ENCODE measurements around the gene HABP4. TPM values are rescaled to one million over a fixed set of nuclear protein-coding genes. Genes with fewer than 3 reads are reported as not detected.

Gene HABP4
- total and polyA plus RNA-seq, 10 of the 15 experiments (the other 5 are each of a cell fraction or from before 2014, with no cell fraction given) = 1.6 to 15.4 (median 11.6) TPM

DNA sequence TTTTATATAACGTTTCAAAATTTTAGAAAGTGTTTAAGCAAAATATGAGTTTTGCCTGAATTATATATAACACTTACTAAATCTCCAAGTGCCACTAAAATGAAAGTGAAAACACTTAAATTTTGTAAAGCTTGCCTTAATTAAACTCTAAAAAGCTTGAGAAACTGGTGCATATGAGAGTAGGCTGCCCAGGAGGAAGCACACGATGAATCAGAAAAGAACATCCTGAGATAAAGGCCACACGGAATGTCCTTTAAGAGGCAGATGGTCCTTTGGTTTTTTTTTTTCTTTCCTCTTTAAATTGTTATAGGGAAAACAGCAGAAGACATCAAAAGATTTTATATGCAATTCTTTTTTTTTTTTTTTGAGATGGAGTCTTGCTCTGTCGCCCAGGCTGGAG is 60.3 kb downstream of the HABP4 start:
- H3K79me2 ChIP-seq (ENCODE audit: control insufficient read depth, insufficient read depth, low read length) = no peaks in the 10 kb centered on the region
- DNase-seq (ENCODE audit: low read depth, low spot score) (no peak), ATAC-seq (no peak; the same call in 2 of the 3 replicates), FAIRE-seq (no peak)
- H3K36me3 ChIP-seq (ENCODE audit: control insufficient read depth in 2 of 2, insufficient read depth in 2 of 2, low read length in 1 of 2) = no peaks in the 10 kb centered on the region
- ChIA-PET CTCF (interaction anchor here (1.7 to 1.9 kb wide), 2 partner anchors 182 to 193 kb away, joined by 4 read pairs; no protein-coding TSS in a partner anchor), POLR2A (no interaction called here), SMC1A (ENCODE audit: uncharacterized antibody, unreplicated experiment) (interaction anchor here (0.5 to 2.1 kb wide), 3 partner anchors 27 to 186 kb away, joined by 3 to 5 read pairs (median 4); no protein-coding TSS in a partner anchor), RAD21 (ENCODE audit: unreplicated experiment) (interaction anchor here (1.1 kb wide), 1 partner anchor 68 kb away, joined by 4 read pairs; no protein-coding TSS in a partner anchor)
- no peak overlapping the region for H2AFZ ChIP-seq (ENCODE audit: control insufficient read depth, low read depth, low read length)
- WGBS (ENCODE audit: insufficient coverage, insufficient replicate concordance, low lambda C conversion rate, missing lambda C conversion rate) = 25% methylated on average over 3 of the region's 4 CpGs
- no peaks in the 10 kb centered on the region; a peak in 1 of 4 replicates for H3K27me3 ChIP-seq (replicated peaks in 1 of 2; ENCODE audit: control insufficient read depth in 2 of 2, insufficient read depth in 2 of 2, low read length in 1 of 2)
- H3K4me1 ChIP-seq (ENCODE audit: control insufficient read depth, insufficient read depth, low read length) = no peaks in the 10 kb centered on the region
- no TSS peak for BruUV-seq (replicated peaks)
- in situ Hi-C loops (cut with MboI) (no loop called here), intact Hi-C loops (cut with micrococcal nuclease; ENCODE audit: unreplicated experiment) (no loop called here)
- H3K9ac ChIP-seq (ENCODE audit: control insufficient read depth, insufficient read depth, low read length) = no peak overlapping the region
- no peaks in the 10 kb centered on the region for H4K20me1 ChIP-seq (ENCODE audit: control insufficient read depth, insufficient read depth)
- no peaks in the 10 kb centered on the region for H3K9me3 ChIP-seq (replicated peaks; ENCODE audit: control insufficient read depth, insufficient read depth, low read length)
- no peak overlapping the region for H3K27ac ChIP-seq (ENCODE audit: control insufficient read depth, insufficient read depth)
- no peak overlapping the region for H3K4me2 ChIP-seq (ENCODE audit: control insufficient read depth, insufficient read depth)
- H3K4me3 ChIP-seq = no peak overlapping the region
- TF ChIP-seq, protein P1, sequence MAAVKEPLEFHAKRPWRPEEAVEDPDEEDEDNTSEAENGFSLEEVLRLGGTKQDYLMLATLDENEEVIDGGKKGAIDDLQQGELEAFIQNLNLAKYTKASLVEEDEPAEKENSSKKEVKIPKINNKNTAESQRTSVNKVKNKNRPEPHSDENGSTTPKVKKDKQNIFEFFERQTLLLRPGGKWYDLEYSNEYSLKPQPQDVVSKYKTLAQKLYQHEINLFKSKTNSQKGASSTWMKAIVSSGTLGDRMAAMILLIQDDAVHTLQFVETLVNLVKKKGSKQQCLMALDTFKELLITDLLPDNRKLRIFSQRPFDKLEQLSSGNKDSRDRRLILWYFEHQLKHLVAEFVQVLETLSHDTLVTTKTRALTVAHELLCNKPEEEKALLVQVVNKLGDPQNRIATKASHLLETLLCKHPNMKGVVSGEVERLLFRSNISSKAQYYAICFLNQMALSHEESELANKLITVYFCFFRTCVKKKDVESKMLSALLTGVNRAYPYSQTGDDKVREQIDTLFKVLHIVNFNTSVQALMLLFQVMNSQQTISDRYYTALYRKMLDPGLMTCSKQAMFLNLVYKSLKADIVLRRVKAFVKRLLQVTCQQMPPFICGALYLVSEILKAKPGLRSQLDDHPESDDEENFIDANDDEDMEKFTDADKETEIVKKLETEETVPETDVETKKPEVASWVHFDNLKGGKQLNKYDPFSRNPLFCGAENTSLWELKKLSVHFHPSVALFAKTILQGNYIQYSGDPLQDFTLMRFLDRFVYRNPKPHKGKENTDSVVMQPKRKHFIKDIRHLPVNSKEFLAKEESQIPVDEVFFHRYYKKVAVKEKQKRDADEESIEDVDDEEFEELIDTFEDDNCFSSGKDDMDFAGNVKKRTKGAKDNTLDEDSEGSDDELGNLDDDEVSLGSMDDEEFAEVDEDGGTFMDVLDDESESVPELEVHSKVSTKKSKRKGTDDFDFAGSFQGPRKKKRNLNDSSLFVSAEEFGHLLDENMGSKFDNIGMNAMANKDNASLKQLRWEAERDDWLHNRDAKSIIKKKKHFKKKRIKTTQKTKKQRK (IDR thresholded peaks at IDR 0.05; ENCODE audit: low read depth, low read length) = no peak
- TF ChIP-seq TCF7 (IDR thresholded peaks at IDR 0.05; ENCODE audit: borderline replicate concordance) (no peak), CBX5 (IDR thresholded peaks at IDR 0.05; ENCODE audit: low read depth) (no peak), POU2F2 (IDR thresholded peaks at IDR 0.05; ENCODE audit: borderline replicate concordance, low read depth, low read length) (no peak), YY1 (IDR thresholded peaks at IDR 0.05; ENCODE audit: low read depth, low read length) (no peak), NR2C2 (IDR thresholded peaks at IDR 0.05; ENCODE audit: borderline replicate concordance, control insufficient read depth, insufficient read length, low read depth) (no peak), CREM (IDR thresholded peaks at IDR 0.05; ENCODE audit: low read depth) (no peak), HDGF (IDR thresholded peaks at IDR 0.05) (no peak), PAX8 (IDR thresholded peaks at IDR 0.05) (no peak)
- TF ChIP-seq, protein P2, sequence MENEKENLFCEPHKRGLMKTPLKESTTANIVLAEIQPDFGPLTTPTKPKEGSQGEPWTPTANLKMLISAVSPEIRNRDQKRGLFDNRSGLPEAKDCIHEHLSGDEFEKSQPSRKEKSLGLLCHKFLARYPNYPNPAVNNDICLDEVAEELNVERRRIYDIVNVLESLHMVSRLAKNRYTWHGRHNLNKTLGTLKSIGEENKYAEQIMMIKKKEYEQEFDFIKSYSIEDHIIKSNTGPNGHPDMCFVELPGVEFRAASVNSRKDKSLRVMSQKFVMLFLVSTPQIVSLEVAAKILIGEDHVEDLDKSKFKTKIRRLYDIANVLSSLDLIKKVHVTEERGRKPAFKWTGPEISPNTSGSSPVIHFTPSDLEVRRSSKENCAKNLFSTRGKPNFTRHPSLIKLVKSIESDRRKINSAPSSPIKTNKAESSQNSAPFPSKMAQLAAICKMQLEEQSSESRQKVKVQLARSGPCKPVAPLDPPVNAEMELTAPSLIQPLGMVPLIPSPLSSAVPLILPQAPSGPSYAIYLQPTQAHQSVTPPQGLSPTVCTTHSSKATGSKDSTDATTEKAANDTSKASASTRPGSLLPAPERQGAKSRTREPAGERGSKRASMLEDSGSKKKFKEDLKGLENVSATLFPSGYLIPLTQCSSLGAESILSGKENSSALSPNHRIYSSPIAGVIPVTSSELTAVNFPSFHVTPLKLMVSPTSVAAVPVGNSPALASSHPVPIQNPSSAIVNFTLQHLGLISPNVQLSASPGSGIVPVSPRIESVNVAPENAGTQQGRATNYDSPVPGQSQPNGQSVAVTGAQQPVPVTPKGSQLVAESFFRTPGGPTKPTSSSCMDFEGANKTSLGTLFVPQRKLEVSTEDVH (IDR thresholded peaks at IDR 0.05; ENCODE audit: low read depth, partially characterized antibody) = no peak
- TF ChIP-seq, protein P3, sequence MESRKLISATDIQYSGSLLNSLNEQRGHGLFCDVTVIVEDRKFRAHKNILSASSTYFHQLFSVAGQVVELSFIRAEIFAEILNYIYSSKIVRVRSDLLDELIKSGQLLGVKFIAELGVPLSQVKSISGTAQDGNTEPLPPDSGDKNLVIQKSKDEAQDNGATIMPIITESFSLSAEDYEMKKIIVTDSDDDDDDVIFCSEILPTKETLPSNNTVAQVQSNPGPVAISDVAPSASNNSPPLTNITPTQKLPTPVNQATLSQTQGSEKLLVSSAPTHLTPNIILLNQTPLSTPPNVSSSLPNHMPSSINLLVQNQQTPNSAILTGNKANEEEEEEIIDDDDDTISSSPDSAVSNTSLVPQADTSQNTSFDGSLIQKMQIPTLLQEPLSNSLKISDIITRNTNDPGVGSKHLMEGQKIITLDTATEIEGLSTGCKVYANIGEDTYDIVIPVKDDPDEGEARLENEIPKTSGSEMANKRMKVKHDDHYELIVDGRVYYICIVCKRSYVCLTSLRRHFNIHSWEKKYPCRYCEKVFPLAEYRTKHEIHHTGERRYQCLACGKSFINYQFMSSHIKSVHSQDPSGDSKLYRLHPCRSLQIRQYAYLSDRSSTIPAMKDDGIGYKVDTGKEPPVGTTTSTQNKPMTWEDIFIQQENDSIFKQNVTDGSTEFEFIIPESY (IDR thresholded peaks at IDR 0.05) = no peak
- TF ChIP-seq, protein P4, sequence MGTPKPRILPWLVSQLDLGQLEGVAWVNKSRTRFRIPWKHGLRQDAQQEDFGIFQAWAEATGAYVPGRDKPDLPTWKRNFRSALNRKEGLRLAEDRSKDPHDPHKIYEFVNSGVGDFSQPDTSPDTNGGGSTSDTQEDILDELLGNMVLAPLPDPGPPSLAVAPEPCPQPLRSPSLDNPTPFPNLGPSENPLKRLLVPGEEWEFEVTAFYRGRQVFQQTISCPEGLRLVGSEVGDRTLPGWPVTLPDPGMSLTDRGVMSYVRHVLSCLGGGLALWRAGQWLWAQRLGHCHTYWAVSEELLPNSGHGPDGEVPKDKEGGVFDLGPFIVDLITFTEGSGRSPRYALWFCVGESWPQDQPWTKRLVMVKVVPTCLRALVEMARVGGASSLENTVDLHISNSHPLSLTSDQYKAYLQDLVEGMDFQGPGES (IDR thresholded peaks at IDR 0.05) = no peak

Data from GM12878 (cell line).